ENCODE measurements around the gene ICE1. TPM values are rescaled to one million over a fixed set of nuclear protein-coding genes. Genes with fewer than 3 reads are reported as not detected.
A peak's percentile ranks its signal among the peaks of the same experiment; 100 is the strongest.
"Not testable (repeated sequence)": the region's sequence is repeated elsewhere in the genome, so short reads cannot be mapped to it uniquely, and the experiment has no call there.

The ICE1 gene
- total RNA-seq, 2 experiments from 2014 or later: 29.5 to 30.8 TPM

GRCh38 chr5:5475975-5476374, 53.5 kb downstream of the ICE1 start:
- peaks cover 11% of the 10 kb centered on the region for H3K9me3 Mint-ChIP-seq
- peaks cover 17% of the 10 kb centered on the region for H3K4me1 Mint-ChIP-seq
- no peak for DNase-seq
- POLR2A ChIA-PET: no interaction called here
- H3K27me3 Mint-ChIP-seq: no peaks in the 10 kb centered on the region
- no peak overlapping the region for H3K27ac Mint-ChIP-seq
- no peak overlapping the region for H3K4me3 Mint-ChIP-seq
- H3K36me3 Mint-ChIP-seq (ENCODE audit: low read depth): peaks cover 49% of the 10 kb centered on the region
- CTCF ChIA-PET: no interaction called here

DNA sequence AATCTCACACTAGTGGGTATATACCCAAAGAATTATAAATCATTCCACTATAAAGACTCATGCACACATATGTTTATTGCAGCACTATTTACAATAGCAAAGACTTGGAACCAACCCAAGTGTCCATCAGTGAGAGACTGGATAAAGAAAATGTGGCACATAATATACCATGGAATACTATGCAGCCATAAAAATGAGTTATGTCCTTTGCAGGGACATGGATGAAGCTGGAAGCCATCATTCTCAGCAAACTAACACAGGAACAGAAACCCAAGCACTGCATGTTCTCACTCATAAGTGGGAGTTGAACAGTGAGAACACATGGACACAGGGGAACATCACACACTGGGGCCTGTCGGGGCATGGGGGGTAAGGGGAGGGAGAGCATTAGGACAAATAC, 57.1 kb downstream of the ICE1 start:
- H3K4me3 Mint-ChIP-seq, DNase-seq, H3K27me3 Mint-ChIP-seq, POLR2A ChIA-PET, H3K27ac Mint-ChIP-seq: not testable (repeated sequence)
- Mint-ChIP-seq H3K36me3 (ENCODE audit: low read depth) (peaks cover 59% of the 10 kb centered on the region), H3K9me3 (peaks cover 11% of the 10 kb centered on the region), H3K4me1 (peaks cover 27% of the 10 kb centered on the region)
- CTCF ChIA-PET: interaction anchor here (0.6 kb wide), 1 partner anchor 1046 kb away, joined by 4 read pairs; no protein-coding TSS in a partner anchor

- Mint-ChIP-seq H3K27me3 (no peaks in the 10 kb centered on the region), H3K4me3 (peak overlapping the region; percentile 15), H3K36me3 (ENCODE audit: low read depth) (peaks cover 50% of the 10 kb centered on the region), H3K9me3 (peaks cover 11% of the 10 kb centered on the region), H3K27ac (peak overlapping the region; percentile 90), H3K4me1 (peaks cover 27% of the 10 kb centered on the region)
- POLR2A ChIA-PET: no interaction called here
- DNase-seq: no peak
- CTCF ChIA-PET: no interaction called here
Measured at GRCh38 chr5:5480481-5481111, 58.1 kb downstream of the ICE1 start.

DNA sequence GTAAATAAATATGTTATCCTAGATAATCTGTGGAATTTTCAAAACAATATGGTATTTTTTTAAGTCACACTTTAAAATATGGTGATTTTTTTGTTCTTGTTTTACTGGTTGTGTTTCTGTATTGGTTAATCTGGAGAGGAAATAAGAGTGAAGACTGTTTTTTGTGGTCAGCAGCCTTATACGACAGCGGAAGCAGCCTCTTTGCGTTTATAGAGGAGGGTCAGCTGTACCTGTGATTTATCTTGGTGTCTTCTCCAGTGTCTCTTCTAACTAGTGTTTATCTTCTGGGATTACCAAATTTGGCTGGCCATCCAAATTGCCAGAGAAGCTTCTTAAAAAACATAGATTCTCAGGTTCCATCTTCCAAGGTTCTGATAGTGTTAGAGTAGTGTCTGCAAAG, 58.7 kb downstream of the ICE1 start:
- Mint-ChIP-seq H3K36me3 (ENCODE audit: low read depth) (peaks cover 46% of the 10 kb centered on the region), H3K27me3 (no peaks in the 10 kb centered on the region), H3K4me1 (peaks cover 27% of the 10 kb centered on the region), H3K9me3 (peaks cover 11% of the 10 kb centered on the region), H3K27ac (peak overlapping the region; percentile 90), H3K4me3 (peak overlapping the region; percentile 15)
- ChIA-PET CTCF (no interaction called here), POLR2A (no interaction called here)
- DNase-seq: peak; percentile 35

DNA sequence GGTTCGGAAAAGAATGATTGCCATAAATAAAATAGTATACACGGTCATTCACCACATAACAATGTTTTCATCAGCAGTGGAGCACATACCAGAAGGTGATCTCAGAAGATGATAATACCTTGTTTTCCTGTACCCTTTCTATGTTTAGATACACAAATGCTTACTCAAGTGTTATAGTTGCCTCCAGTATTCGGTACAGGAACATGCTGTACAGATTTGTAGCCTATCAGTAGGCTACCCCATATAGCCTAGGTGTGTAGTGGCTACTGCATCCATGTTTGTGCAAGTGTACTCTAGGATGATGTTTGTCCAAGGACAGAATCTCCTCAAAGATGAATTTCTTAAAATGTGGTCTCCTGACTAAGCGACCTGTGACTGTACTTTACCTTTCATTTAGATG, 59.2 kb downstream of the ICE1 start:
- ChIA-PET POLR2A (no interaction called here), CTCF (no interaction called here)
- DNase-seq: no peak
- peaks cover 27% of the 10 kb centered on the region for H3K4me1 Mint-ChIP-seq
- peak overlapping the region; percentile 90 for H3K27ac Mint-ChIP-seq
- peak overlapping the region; percentile 15 for H3K4me3 Mint-ChIP-seq
- H3K9me3 Mint-ChIP-seq: peaks cover 11% of the 10 kb centered on the region
- peaks cover 42% of the 10 kb centered on the region for H3K36me3 Mint-ChIP-seq (ENCODE audit: low read depth)
- H3K27me3 Mint-ChIP-seq: no peaks in the 10 kb centered on the region

GRCh38 chr5:5483350-5483749, 60.9 kb downstream of the ICE1 start:
- Mint-ChIP-seq H3K4me1 (peaks cover 27% of the 10 kb centered on the region), H3K9me3 (peaks cover 8% of the 10 kb centered on the region), H3K36me3 (ENCODE audit: low read depth) (peaks cover 30% of the 10 kb centered on the region), H3K27me3 (no peaks in the 10 kb centered on the region), H3K27ac (no peak overlapping the region), H3K4me3 (no peak overlapping the region)
- CTCF ChIA-PET: interaction anchor here (1.2 to 1.8 kb wide), 2 partner anchors 11 to 14 kb away, joined by 3 to 4 read pairs; no protein-coding TSS in a partner anchor
- no peak for DNase-seq
- POLR2A ChIA-PET: no interaction called here

DNA sequence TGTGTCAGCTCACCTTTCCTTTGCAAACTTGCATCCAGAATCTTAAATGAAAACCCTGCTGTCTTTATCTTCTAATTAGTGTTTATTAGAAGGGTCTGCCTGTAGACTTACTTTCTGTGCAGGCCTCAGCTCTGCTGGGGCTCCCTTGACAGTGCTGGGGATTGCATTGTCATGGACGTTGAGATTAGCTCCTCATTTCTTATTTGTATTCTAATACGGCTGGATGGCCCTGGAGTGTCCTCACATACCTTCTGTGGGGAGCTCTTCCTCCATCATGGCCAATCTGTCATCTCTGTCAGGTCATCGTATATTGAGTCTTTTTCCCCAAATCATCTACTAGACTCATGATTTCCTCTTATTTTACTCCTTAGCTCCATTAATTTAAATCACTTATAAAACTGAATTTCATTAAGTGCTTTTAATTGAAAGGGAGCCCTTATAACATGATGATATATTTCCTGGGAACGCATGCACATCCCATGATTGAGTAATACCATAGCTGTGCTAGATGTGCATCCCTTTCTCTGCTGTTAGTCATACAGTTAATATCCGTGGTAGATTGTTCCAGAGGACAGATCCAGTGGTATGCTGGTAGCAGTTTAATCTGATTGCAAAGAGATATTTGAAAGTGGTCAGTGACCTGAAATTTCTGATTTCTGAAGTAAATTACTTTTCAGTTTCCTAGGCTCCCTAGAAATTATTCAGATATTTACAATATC, 61.6 kb downstream of the ICE1 start:
- POLR2A ChIA-PET: no interaction called here

DNA sequence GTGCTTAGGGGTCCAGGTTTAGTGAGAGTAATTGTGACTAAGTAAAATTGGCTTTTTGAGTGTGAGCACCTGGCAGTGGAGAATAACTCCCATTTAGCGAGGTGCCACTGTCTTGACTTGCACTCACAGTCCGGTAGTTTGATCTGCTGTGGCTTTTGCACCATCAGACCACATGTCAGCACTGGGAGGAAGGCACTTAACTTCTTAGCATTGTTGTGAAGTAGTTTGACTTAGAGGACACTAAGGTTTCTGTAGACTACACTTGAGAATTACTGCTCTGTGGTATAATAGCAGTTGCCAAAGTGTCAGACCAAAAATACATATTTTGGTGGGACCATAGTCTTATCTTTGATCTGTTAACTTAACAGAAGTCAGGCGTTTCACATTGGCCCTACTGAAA, 63.6 kb downstream of the ICE1 start:
- no peak overlapping the region for H3K4me3 Mint-ChIP-seq
- H3K27ac Mint-ChIP-seq: no peak overlapping the region
- H3K4me1 Mint-ChIP-seq: peaks cover 8% of the 10 kb centered on the region
- CTCF ChIA-PET: no interaction called here
- no peaks in the 10 kb centered on the region for H3K27me3 Mint-ChIP-seq
- DNase-seq: no peak
- POLR2A ChIA-PET: no interaction called here
- no peaks in the 10 kb centered on the region for H3K9me3 Mint-ChIP-seq
- H3K36me3 Mint-ChIP-seq (ENCODE audit: low read depth): peaks cover 21% of the 10 kb centered on the region

More for the DNA sequence above, 61.6 kb downstream of the ICE1 start:
- Mint-ChIP-seq H3K9me3 (peaks cover 7% of the 10 kb centered on the region), H3K27ac (no peak overlapping the region), H3K4me3 (no peak overlapping the region), H3K4me1 (peaks cover 27% of the 10 kb centered on the region), H3K36me3 (ENCODE audit: low read depth) (peaks cover 29% of the 10 kb centered on the region), H3K27me3 (no peaks in the 10 kb centered on the region)
- no peak for DNase-seq
- CTCF ChIA-PET: interaction anchor here (1.2 to 1.8 kb wide), 2 partner anchors 10 to 13 kb away, joined by 3 to 4 read pairs; no protein-coding TSS in a partner anchor

DNA sequence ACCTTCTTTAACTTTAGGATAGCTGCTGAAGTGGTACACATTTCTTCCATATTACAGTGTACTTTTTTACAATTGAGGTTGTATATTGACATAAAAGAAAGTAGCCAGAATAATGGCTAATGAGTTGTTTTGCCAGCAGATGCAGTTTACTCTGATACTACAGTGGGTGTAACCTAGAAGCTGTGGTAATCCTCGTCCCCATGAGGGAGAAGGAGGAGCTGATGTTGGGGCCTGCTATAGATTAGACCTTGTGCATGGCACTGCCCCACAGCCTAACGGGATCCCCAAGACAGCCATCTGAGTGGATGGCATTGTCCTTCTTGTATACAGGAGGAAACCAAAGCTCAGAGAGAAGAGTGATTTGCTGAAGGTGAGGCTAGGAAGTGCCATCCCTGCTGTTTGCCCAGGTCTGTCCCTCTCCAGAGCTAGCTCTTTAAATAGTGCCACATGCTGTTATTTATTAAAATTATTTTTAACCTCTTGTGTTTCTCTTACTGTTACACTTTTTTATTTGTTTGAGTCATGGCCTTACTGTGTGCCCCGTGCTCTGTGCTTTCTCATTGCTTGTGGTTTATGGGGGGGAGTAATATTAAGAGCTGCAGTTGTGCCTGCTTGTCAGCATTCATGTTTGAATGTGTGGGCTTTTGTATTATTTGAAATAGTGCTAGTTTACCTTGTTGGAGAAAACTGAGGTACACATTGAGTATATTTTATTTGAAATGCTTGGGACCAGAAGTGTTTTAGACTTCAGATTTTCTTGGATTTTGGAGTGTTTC, 65.3 kb downstream of the ICE1 start:
- H3K27me3 Mint-ChIP-seq: no peaks in the 10 kb centered on the region
- peaks cover 14% of the 10 kb centered on the region for H3K36me3 Mint-ChIP-seq (ENCODE audit: low read depth)
- H3K27ac Mint-ChIP-seq: no peak overlapping the region
- H3K4me1 Mint-ChIP-seq: peaks cover 8% of the 10 kb centered on the region
- POLR2A ChIA-PET: no interaction called here
- CTCF ChIA-PET: no interaction called here
- H3K4me3 Mint-ChIP-seq: no peak overlapping the region
- no peaks in the 10 kb centered on the region for H3K9me3 Mint-ChIP-seq
- no peak for DNase-seq

DNA sequence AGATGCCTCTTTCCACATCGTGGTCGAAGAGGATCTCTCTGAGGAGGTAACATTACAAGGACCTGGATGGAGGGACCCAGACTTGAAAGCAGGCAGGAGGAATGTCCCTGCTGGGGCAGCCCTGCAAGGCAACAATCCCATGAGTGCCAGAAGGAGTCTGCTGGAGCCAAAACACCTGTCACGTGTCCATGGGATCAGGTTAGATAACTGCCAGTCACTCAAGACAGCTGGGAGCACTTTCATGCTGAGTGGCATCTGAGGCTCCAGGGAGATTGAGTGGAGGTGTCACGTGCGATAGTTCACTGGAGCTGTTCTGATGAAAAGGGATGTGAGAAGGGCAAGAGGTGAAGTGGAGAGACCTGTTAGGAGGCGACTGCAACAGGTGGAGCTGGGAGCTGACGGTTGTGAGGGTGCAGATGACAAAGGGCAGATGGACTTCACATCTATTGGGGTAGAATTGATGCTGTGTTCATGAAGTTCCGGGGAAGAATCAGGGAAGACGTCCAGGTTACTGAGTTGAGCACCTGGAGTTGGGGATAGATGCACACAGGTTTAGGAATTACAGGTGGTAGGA, 68.4 kb downstream of the ICE1 start:
- Mint-ChIP-seq H3K36me3 (ENCODE audit: low read depth) (peaks cover 9% of the 10 kb centered on the region), H3K27me3 (peaks cover 2% of the 10 kb centered on the region), H3K4me3 (no peak overlapping the region), H3K9me3 (no peaks in the 10 kb centered on the region), H3K27ac (no peak overlapping the region), H3K4me1 (peaks cover 20% of the 10 kb centered on the region)
- CTCF ChIA-PET: no interaction called here
- no peak for DNase-seq
- POLR2A ChIA-PET: no interaction called here

- CTCF ChIA-PET: interaction anchor here (0.5 kb wide), 1 partner anchor 74 kb away, joined by 3 read pairs; no protein-coding TSS in a partner anchor
- peaks cover 15% of the 10 kb centered on the region for H3K27me3 Mint-ChIP-seq
- H3K36me3 Mint-ChIP-seq (ENCODE audit: low read depth): peaks cover 9% of the 10 kb centered on the region
- peak; percentile 63 for DNase-seq
- peaks cover 21% of the 10 kb centered on the region for H3K4me1 Mint-ChIP-seq
- H3K27ac Mint-ChIP-seq: peak overlapping the region; percentile 65
- H3K4me3 Mint-ChIP-seq: peak overlapping the region; percentile 15
- POLR2A ChIA-PET: no interaction called here
- no peaks in the 10 kb centered on the region for H3K9me3 Mint-ChIP-seq
Measured at GRCh38 chr5:5492087-5492933, 69.8 kb downstream of the ICE1 start.

DNA sequence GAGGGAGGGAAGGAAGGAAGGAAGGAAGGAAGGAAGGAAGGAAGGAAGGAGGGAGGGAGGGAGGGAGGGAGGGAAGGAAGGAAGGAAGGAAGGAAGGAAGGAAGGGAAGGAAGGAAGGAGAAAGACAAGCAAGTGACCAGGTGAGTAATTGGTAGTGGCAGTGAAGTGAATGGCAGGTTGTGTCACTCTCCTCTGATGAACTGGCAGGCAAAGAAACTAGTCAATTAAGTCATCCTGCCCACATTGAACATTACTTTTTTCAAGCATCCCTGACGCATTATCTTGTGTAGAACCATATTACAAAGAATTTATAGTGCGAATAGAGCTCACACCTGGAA, 70.4 kb downstream of the ICE1 start:
- CTCF ChIA-PET; H3K36me3 Mint-ChIP-seq (ENCODE audit: low read depth); H3K27ac Mint-ChIP-seq; POLR2A ChIA-PET; H3K9me3 Mint-ChIP-seq; H3K4me3 Mint-ChIP-seq; DNase-seq: not testable (repeated sequence)
- Mint-ChIP-seq H3K27me3 (peaks cover 19% of the 10 kb centered on the region), H3K4me1 (peaks cover 25% of the 10 kb centered on the region)

Data from activated CD4-positive, alpha-beta T cell treated with anti-CD3 and anti-CD28 coated beads, Interleukin-2, amount 10 ng/mL, durations not matched to agents 7 days and 5 days (primary cell).